HepG2 (cell line): Measurements from ENCODE around the gene CSK.

Source experiments
- DPF2 ChIP-seq: sonication (generic); formaldehyde crosslinking; IDR thresholded peaks from 2 replicates; pipeline ENCODE4 v1.4.0; 2020; ENCODE audit warnings: mild to moderate bottlenecking, low read depth, missing genetic modification reagents, borderline replicate concordance
- SATB2 ChIP-seq: sonication (generic); formaldehyde crosslinking; IDR thresholded peaks from 2 replicates; pipeline ENCODE4 v1.5.0; 2020; ENCODE audit warnings: missing genetic modification reagents
- SMAD1 ChIP-seq: sonication (generic); formaldehyde crosslinking; IDR thresholded peaks from 2 replicates; pipeline ENCODE4 v1.4.0; 2020; ENCODE audit warnings: missing genetic modification reagents, low read depth, mild to moderate bottlenecking, borderline replicate concordance
- SP2 ChIP-seq: sonication (generic); formaldehyde crosslinking; IDR thresholded peaks from 2 replicates; pipeline ENCODE4 v1.5.1; 2020; ENCODE audit warnings: mild to moderate bottlenecking, missing genetic modification reagents
- USF2 ChIP-seq, 2 experiments: sonication (generic) in 1 of 2; formaldehyde crosslinking in 1 of 2; IDR thresholded peaks; 2 replicates each; pipeline versions ENCODE4 v1.5.1 to v1.6.1; 2011 to 2020; ENCODE audit warnings: borderline replicate concordance in 1 of 2, low read depth in 1 of 2, low read length in 1 of 2, mild to moderate bottlenecking in 1 of 2, missing genetic modification reagents in 1 of 2, moderate library complexity in 1 of 2
- ZNF12 ChIP-seq: sonication (generic); formaldehyde crosslinking; IDR thresholded peaks from 2 replicates; pipeline ENCODE4 v1.5.0; 2020; ENCODE audit warnings: missing genetic modification reagents
- TF ChIP-seq, protein P1 (sequence below): sonication (generic); formaldehyde crosslinking; IDR thresholded peaks from 2 replicates; pipeline ENCODE4 v1.4.0; 2020; ENCODE audit warnings: low read depth, mild to moderate bottlenecking, missing genetic modification reagents

- no peak for TF ChIP-seq USF2 (IDR thresholded peaks at IDR 0.05; ENCODE audit: low read depth, low read length)
- TF ChIP-seq USF2 (CRISPR knock-in tag; IDR thresholded peaks at IDR 0.05; ENCODE audit: borderline replicate concordance), result no peak
- no peak for TF ChIP-seq SMAD1 (CRISPR knock-in tag)
- TF ChIP-seq ZNF12 (CRISPR knock-in tag), result no peak
- no peak for TF ChIP-seq DPF2
- TF ChIP-seq, protein P1, sequence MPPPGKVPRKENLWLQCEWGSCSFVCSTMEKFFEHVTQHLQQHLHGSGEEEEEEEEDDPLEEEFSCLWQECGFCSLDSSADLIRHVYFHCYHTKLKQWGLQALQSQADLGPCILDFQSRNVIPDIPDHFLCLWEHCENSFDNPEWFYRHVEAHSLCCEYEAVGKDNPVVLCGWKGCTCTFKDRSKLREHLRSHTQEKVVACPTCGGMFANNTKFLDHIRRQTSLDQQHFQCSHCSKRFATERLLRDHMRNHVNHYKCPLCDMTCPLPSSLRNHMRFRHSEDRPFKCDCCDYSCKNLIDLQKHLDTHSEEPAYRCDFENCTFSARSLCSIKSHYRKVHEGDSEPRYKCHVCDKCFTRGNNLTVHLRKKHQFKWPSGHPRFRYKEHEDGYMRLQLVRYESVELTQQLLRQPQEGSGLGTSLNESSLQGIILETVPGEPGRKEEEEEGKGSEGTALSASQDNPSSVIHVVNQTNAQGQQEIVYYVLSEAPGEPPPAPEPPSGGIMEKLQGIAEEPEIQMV, result no peak
- no peak for TF ChIP-seq SATB2 (CRISPR knock-in tag)
- no peak for TF ChIP-seq SP2 (CRISPR knock-in tag)
Observed at GRCh38 chr15:74795966-74796625, 14.2 kb downstream of the CSK start.
